WI38 (cell line): ENCODE results near the gene KIAA0232.
"Not testable (repeated sequence)": the region's sequence is repeated elsewhere in the genome, so short reads cannot be mapped to it uniquely, and the experiment has no call there.

ENCODE experiments used
- H3K4me3 ChIP-seq: 2 replicates; pipeline ENCODE4 v1.5.1; 2011; ENCODE audit warnings: low read depth, mild to moderate bottlenecking, control low read depth, low read length
- CTCF ChIP-seq: IDR thresholded peaks from 2 replicates; pipeline ENCODE4 v1.5.1; 2012; ENCODE audit warnings: low read depth, mild to moderate bottlenecking, control low read depth, low read length

The KIAA0232 gene

GRCh38 chr4:6908432-6909112 is 126.0 kb downstream of the KIAA0232 start:
- no peak for TF ChIP-seq CTCF
- peak overlapping the region; percentile 63 for H3K4me3 ChIP-seq

GRCh38 chr4:6909113-6909969 is 126.8 kb downstream of the KIAA0232 start, which contains the start of gene TBC1D14:
TSS of gene TBC1D14 (plus strand) at chr4:6909826. CDS start at chr4:6923390, 13,564 bp downstream.
- peak within 1 kb of the TSS; percentile 63 for H3K4me3 ChIP-seq
- TF ChIP-seq CTCF: no peak

GRCh38 chr4:6909970-6910339 is 127.4 kb downstream of the KIAA0232 start:
- peak overlapping the region; percentile 63 for H3K4me3 ChIP-seq
- no peak for TF ChIP-seq CTCF

- TF ChIP-seq CTCF: 0 out of 2 replicates have a peak, but pooled peaks have one; percentile 5
- peak overlapping the region; percentile 63 for H3K4me3 ChIP-seq
Measured at GRCh38 chr4:6910340-6910959, 127.9 kb downstream of the KIAA0232 start.

GRCh38 chr4:6910960-6911874 is 128.7 kb downstream of the KIAA0232 start:
- H3K4me3 ChIP-seq: peak overlapping the region; percentile 63
- TF ChIP-seq CTCF: no peak

- H3K4me3 ChIP-seq: not testable (repeated sequence)
Measured at GRCh38 chr4:6911917-6912316, 129.4 kb downstream of the KIAA0232 start.

GRCh38 chr4:6912441-6912840 is 129.9 kb downstream of the KIAA0232 start:
- no peak for TF ChIP-seq CTCF
- H3K4me3 ChIP-seq: no peak overlapping the region
